NOMO-1 (cell line): ENCODE measurements around the gene RPL5.
"Not testable (repeated sequence)": the region's sequence is repeated elsewhere in the genome, so short reads cannot be mapped to it uniquely, and the experiment has no call there.

Experiments
- DNase-seq, 2 experiments: peaks; one replicate each; lab custom pipeline; 2025; ENCODE audit not compliant: unreplicated experiment in 2 of 2; lab: John Stamatoyannopoulos, UW

The RPL5 gene

GRCh38 chr1:92831762-92832536, at the start of gene RPL5:
Gene RPL5 (plus strand): TSS chr1:92832040. CDS start chr1:92832115, 75 bp downstream.
- DNase-seq = peak; percentile 97 to 98

- DNase-seq = not testable (repeated sequence)
Measured at GRCh38 chr1:92783550-92783949, 48.3 kb upstream of the RPL5 start.

DNA sequence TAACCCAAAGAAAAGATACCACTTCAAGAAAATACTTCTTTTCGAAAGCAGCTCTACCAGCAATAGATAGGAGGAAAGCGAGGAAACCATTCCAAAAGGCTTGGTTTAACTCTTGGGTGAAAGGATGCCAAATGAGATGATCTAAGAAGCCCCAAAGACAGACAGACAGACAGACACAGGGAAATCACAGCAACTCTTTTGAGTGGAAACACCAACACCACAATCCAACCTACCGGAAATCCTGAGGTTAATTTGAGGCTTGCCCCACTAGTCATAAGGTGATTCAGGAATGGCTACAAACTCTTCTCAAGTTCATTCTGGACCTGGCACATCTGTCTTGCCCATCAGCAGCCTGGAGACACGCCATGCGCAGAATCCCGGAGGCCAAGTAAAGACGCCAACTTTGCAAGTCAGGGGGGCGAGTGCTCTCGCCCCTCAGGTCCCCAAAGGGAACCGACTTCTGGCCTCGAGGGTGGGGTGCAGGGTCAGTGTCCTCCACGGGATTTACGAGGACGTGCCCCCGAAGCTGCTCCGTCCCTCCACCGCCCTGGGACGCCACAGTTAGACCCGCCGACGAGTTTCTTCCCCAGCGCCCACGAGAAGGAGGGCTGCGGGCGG, 47.7 kb upstream of the RPL5 start:
- DNase-seq = peak in 1 of 2 experiments; percentile 23

GRCh38 chr1:92784639-92785500, 47.0 kb upstream of the RPL5 start, which contains the start of gene EVI5:
Gene EVI5 (minus strand): TSS chr1:92785108. CDS start chr1:92736546, 48,562 bp downstream.
- DNase-seq = peak; percentile 97 to 98

DNA sequence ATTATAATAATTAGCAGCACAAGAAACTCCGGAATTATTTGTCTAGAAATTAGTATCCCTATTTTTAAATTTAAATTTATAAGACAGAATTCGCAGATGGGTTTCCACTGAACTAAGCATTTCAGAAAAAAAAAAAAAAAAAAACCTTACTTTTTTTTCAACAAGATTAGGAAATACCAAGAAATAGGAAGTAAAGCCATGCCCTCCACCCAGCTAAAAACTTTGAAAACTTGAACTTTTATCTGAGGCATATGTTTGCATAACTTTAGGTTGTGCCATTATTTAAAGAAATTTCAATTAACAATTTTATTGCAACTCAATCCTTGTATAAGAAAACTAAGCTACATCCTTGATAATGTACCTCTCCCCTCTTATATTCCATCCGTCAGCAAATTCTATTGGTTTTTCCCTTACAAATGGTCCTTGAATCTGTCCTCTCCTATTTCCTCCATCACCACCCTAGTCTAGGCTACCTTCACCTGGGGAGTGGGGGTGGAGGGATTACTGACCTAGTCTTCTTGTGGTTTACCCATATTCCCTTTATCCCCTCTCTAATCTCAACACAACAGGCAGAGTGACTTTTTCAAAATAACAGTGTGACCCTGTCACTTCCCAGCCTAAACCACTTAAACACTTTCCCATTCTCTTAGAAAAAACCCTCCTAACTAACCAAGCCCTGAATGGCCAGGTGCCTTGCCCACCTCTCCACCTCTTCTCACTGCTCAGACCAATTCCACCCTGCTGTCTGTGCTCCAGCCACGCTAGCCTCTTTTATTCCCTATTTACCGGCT, 45.5 kb upstream of the RPL5 start:
- peak; percentile 20 to 52 for DNase-seq

DNA sequence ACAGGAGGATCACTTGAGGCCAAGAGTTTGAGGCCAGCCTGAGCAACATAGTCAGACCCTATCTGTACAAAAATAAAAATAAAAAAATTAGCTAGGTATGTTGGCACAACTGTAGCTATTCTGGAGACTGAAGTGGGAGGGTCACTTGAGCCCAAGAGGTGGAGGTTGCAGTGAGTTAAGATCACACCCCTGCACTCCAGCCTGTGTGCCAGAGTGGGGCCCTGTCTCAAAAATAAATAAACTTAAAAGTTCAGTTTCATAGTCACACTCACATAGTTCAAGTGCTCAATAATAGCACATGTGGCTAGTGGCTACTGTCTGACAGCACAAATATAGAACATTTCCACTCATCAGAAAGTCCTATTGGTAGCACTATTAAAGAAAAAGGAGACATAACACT, 41.8 kb upstream of the RPL5 start:
- no peak for DNase-seq

DNA sequence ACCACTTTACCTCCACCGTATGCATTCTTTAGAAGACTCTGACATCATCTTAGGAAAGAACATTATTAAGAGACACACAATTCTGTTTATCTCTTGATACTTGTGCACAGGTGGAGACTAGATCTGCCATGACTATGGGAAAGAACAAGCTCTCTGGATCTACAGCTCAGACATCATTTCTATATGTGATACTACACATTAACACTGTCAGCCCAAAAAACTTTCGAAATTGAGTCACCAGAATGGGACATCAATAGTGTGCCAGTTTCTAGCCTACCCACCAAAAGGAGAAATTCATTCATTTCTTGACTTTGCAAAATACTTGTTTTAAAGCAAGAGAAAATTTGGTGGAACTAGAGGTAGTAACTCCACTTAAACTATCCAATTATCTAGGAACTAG, 41.0 kb upstream of the RPL5 start:
- no peak for DNase-seq

- DNase-seq = no peak
Measured at GRCh38 chr1:92791487-92792066, 40.3 kb upstream of the RPL5 start.

GRCh38 chr1:92792340-92792782, 39.5 kb upstream of the RPL5 start:
- DNase-seq = no peak

DNA sequence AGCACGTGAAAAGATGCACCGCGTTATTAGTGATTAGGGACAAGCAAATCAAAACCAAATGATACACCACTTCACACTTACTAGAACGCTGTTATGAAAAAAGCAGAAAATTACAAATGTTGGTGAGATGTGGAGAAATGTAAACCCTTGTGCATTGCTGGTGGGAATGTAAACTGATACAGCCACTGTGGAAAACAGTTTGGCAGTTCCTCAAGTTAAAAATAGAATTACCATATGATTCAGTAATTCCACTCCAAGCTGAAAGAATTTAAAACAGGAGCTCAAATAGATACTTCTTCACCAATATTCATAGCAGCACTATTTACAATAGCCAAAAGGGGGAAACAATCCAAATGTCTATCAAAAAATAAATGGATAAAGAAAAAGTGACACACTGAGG, 36.7 kb upstream of the RPL5 start:
- no peak for DNase-seq

DNA sequence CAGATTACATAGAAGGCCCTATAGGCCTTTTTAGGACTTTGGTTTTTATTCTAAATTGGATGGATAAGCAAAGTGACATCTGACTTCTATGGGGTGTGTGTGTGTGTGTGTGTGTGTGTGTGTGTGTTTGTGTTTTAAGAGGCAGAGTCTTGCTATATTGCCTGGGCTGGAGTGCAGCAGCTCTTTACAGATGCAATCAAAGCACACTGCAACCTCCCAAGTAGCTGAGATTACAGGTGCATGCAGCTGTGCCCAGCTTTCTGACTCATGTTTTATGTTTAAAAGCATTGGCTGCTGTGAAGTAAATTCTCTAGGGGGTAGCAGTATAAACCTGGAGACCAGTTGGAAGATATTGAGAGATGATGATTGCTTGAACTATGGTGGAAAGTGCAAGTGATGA, 34.5 kb upstream of the RPL5 start:
- no peak for DNase-seq

- no peak for DNase-seq
Measured at GRCh38 chr1:92797961-92798360, 33.9 kb upstream of the RPL5 start.

DNA sequence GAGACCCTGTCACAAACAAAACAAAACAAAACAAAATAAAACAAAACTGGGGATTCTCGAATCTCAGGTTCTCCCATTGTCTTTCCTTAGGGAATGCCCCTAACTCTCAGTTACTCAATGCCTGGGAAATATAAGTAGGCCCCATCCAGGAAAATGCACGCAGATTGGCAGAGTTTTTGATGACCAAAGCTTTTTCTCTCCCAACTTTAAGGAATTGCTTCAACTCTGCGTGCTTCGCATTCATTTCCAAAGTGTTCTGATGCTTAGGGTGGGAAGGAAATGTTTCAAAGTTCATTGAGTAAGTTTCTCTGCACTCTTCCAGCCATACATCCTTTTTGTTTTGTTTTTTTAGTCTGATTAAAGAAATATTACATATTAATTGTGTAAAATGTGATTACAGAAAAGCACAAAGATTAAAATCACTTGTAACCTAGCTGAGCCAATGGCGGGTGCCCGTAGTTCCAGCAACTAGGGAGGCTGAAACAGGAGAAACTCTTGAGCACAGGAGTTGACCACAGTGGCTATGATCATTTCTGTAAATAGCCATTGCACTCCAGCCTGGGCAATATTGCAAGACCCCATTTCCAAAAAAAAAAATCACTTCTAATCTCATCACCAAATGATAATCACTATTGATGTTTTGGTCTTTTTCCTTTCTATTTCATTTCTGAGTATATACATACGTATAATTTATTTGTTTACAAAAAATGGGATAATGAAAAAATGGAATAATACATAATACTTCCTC, 28.5 kb upstream of the RPL5 start:
- DNase-seq = no peak

DNA sequence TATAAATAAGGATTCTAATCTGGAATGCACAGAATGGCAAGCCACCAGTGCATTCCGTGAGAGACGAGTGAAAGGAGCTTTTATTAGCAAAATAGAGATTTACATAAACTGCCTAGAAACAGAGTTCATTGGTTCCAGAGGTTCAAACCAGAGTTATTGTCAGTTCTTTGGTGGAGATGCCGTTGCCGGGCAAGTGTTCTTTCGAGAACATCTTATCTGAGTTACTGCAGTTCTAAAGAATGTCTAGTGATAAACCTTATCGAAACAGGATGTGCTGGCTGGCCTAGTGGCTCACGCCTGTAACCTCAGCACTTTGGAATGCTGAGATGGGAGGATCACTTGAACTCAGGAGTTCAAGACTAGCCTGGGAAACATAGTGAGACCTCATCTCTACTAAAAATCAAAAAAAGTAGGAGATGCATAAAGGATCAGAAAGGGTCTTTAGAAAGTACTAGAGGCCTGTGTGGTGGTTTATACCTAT, 27.1 kb upstream of the RPL5 start:
- DNase-seq = peak in 1 of 2 experiments; percentile 39

GRCh38 chr1:92805216-92805615, 26.6 kb upstream of the RPL5 start:
- DNase-seq = no peak

GRCh38 chr1:92808381-92808780, 23.5 kb upstream of the RPL5 start:
- no peak for DNase-seq

DNA sequence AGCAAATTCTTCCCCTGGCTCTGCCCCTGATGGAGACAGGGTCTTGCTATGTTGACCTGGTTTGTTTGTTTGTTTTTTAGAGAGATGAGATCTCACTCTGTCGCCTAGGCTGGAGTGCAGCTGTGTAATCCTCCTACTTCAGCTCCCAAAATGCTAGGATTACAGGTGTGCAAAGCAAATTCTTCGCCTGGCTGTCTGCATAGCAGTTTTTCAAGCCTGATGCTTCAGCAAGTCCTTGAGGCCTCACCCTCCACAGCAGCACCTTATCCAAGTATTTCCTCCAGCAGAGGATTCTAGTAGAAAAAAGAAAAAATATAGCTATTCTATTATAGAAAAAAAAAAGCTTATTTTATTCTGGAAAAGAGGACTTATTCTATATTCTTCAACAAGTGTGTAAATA, 15.1 kb upstream of the RPL5 start:
- no peak for DNase-seq

DNA sequence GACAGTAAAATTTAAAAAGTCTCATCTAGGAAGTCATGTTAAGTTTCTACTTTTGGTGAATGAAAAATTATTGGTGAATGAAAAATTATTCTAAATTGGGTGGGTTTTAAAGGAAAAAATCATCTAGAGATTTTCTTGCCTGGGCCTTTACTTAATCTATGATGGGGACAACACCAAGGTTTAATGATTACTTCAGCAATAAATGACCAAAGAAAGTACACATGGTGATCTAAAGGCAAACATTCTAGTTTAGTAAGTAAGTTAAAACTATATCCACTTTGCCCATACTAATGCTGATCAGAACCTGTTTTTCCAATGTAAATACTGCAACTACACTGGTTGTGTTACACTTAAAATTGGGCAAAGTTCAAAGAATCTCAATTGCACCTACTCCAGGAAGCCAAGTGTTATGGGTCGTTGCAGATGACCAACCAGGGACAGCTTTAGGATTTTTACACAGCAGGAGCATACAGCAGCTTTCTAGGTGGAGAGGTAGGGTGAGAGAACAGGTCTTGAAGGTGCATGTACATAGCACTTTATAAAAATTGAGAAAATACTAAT, 14.6 kb upstream of the RPL5 start:
- DNase-seq = no peak
